ENCODE data around the gene CRYBA4. TPM values are rescaled to one million over a fixed set of nuclear protein-coding genes. Genes with fewer than 3 reads are reported as not detected.
A peak's percentile ranks its signal among the peaks of the same experiment; 100 is the strongest.

CRYBA4 gene
- total RNA-seq, 4 donors from 2014 or later = not detected

DNA sequence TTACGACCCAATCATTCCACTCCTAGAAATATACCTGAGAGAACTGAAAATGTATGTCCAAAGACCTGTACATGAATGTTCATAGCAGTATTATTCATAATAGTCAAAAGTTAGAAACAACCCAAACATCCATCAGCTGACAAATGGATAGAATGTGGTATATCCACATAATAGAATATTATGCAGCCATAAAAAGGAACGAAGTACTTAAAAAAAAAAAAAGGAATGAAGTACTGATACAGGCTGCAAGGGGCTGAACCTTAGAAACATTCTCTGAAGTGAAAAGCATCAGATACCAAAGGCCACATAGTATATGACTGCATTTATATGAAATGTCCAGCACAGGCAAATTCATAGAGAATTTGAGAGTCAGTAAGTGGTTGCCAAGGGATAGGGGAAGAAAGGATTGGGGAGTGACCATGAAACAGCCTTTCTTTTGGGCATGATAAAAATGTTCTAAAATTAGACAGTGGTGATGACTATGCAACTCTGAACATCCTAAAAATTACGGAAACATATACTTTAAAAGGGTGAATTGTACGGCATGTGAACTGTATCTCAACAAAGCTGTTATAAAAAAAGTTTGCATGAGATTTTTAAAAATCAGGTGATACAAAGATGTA, 33.7 kb upstream of the CRYBA4 start:
- H3K4me3 ChIP-seq = no peak overlapping the region
- H3K9me3 ChIP-seq = no peaks in the 10 kb centered on the region
- H3K27ac ChIP-seq (replicated peaks in 1 of 4) = no peak overlapping the region
- H3K4me1 ChIP-seq = peaks cover 33 to 38% (median 34%) of the 10 kb centered on the region in 4 donors
- no peaks in the 10 kb centered on the region for H3K36me3 ChIP-seq
- WGBS = 87% methylated on average over 4 of the region's 4 CpGs
- no peaks in the 10 kb centered on the region for H3K27me3 ChIP-seq
- DNase-seq (ENCODE audit: extremely low spot score) = no peak
- intact Hi-C loops (cut with DNase I) = loop anchor here (5.0 kb wide), 1 partner anchor 76 kb away; the partner anchor contains the start of gene TFIP11
- TF ChIP-seq EP300 (IDR thresholded peaks at IDR 0.05) (no peak), POLR2A (IDR thresholded peaks at IDR 0.05; ENCODE audit: low read depth) (no peak), POLR2AphosphoS5 (IDR thresholded peaks at IDR 0.05) (no peak)
- TF ChIP-seq, protein P1, sequence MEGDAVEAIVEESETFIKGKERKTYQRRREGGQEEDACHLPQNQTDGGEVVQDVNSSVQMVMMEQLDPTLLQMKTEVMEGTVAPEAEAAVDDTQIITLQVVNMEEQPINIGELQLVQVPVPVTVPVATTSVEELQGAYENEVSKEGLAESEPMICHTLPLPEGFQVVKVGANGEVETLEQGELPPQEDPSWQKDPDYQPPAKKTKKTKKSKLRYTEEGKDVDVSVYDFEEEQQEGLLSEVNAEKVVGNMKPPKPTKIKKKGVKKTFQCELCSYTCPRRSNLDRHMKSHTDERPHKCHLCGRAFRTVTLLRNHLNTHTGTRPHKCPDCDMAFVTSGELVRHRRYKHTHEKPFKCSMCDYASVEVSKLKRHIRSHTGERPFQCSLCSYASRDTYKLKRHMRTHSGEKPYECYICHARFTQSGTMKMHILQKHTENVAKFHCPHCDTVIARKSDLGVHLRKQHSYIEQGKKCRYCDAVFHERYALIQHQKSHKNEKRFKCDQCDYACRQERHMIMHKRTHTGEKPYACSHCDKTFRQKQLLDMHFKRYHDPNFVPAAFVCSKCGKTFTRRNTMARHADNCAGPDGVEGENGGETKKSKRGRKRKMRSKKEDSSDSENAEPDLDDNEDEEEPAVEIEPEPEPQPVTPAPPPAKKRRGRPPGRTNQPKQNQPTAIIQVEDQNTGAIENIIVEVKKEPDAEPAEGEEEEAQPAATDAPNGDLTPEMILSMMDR (IDR thresholded peaks at IDR 0.05) = no peak

DNA sequence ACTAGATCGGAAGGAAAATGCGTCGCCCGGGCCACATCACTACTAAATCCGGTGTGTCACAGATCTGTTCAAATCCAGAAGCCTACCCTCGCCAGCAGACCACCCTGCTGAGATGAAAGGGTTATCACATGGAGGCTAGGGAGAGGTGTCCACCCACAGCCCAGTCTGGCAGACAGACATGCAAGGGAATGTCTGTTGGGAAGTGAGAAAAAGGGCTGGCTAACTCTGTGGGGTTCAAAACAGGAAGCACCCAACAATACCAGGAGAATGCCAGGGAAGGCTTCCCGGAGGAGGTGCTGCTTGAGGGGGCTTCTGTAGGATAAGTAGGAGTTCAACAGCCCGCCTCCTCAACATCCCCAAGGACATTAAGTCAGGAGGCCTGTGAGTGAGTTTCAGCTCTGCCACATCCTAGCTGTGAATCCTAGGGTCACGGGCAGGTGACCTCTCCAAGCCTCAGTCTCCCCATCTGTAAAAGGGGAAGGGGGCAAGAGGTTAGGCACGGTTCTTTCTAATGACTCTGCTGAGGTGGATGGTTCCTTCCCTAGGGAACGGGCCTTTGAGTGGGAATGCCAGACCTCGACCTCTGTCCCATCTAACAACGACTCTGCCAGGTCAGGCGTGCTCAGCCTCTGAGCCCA, 32.9 kb upstream of the CRYBA4 start:
- peak overlapping the region; percentile 74 to 93 (median 80) for H3K4me3 ChIP-seq
- TF ChIP-seq EP300 (IDR thresholded peaks at IDR 0.05) (no peak), POLR2A (IDR thresholded peaks at IDR 0.05; ENCODE audit: low read depth) (no peak), POLR2AphosphoS5 (IDR thresholded peaks at IDR 0.05) (no peak)
- TF ChIP-seq, protein P1 (IDR thresholded peaks at IDR 0.05) = no peak
- no peaks in the 10 kb centered on the region for H3K27me3 ChIP-seq
- H3K27ac ChIP-seq (replicated peaks in 1 of 4) = peak overlapping the region; percentile 76 to 88 (median 80)
- no peaks in the 10 kb centered on the region for H3K36me3 ChIP-seq
- H3K9me3 ChIP-seq = no peaks in the 10 kb centered on the region
- DNase-seq (ENCODE audit: extremely low spot score) = no peak
- WGBS = 63% methylated on average over 12 of the region's 14 CpGs
- intact Hi-C loops (cut with DNase I) = loop anchor here (5.0 kb wide), 1 partner anchor 77 kb away; the partner anchor contains the start of gene TFIP11
- peaks cover 33 to 38% (median 34%) of the 10 kb centered on the region in 4 donors for H3K4me1 ChIP-seq

DNA sequence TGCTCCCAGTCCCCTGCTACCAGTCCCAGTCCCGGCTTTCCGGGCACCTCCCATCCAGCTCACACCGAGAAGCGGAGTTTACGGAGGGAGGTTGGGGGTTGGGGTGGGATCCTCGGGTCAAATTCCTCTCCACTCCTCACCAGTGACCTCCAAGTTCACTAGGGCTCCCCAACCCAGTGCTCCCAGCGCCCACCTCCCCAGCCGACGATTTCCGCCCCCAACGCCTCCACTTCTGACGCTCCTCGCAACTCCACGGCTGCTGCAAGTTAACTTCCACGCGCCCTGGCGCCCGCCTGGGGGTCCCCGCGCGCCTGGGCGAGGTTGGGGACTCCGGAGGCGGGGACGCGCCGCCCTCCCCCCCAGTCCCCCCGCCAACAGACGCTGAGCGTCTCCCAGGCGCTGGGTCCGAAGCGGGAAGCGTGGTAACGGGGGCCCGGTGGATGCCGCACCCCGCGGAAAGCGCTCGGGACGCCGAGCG, 32.4 kb upstream of the CRYBA4 start:
- Histone ChIP-seq H3K27me3 (no peaks in the 10 kb centered on the region), H3K4me1 (peaks cover 33 to 37% (median 34%) of the 10 kb centered on the region in 4 donors), H3K27ac (replicated peaks in 1 of 4) (peak overlapping the region; percentile 76 to 88 (median 80)), H3K4me3 (peak overlapping the region; percentile 74 to 93 (median 80)), H3K36me3 (no peaks in the 10 kb centered on the region), H3K9me3 (no peaks in the 10 kb centered on the region)
- under 1% methylated on average over 24 of the region's 44 CpGs for WGBS
- intact Hi-C loops (cut with DNase I) = loop anchor here (5.0 kb wide), 1 partner anchor 77 kb away; the partner anchor contains the start of gene TFIP11
- no peak for DNase-seq (ENCODE audit: extremely low spot score)
- TF ChIP-seq, protein P1 (IDR thresholded peaks at IDR 0.05) = no peak
- TF ChIP-seq EP300 (IDR thresholded peaks at IDR 0.05) (no peak), POLR2AphosphoS5 (IDR thresholded peaks at IDR 0.05) (no peak), POLR2A (IDR thresholded peaks at IDR 0.05; ENCODE audit: low read depth) (no peak)

DNA sequence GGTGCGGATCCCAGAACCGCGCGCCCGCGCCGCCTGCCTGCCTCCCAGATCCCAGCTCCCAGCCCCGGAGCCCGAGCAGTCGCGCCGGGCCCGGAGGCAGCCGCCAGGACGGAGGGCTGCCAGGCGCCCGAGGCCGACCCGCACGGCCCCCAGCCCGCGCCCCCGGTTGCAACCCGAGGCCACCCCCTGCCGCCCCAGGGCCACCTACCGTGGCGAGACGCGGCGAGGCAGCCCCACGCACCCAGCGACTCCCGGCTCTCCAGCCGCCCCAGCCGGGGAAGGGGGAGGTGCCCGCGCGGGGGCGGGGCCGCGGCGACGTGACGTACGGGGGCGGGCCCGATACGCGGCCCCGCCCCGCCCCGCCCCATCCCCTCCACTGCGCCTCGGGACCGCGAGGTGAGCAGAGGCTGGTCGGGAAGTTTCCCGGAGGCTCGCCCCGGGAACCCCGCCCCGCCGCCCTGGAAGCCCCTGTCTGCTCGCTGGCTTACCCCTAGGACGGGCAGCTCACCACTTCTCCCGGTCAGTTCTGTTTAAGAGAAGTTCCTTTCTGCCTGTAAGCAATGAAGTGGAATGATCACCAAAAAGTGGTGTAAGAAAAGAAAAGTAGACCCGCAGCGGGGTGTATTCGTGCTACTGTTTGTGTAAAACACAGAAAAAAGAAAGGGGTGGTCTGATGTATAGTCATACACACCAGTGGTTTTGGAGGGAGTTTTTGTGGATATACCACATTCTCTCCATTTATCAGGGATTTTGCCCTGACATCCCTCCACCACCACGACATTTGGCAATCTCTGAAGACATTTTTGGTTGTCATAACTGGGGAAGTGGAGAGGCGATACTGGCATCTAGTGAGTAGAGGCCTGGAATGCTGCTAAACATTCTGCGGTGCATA, 31.7 kb upstream of the CRYBA4 start, which contains the start of gene TPST2:
Gene TPST2 (minus strand): TSS at position 288 of the 892 bp plus-strand sequence. CDS start 48,502 bp downstream, outside the sequence.
- TF ChIP-seq POLR2AphosphoS5 (IDR thresholded peaks at IDR 0.05) = peak; percentile 73 to 86
- TF ChIP-seq, protein P1 (IDR thresholded peaks at IDR 0.05) = peak in 2 of 3 experiments; percentile 4 to 7
- no peak for TF ChIP-seq POLR2A (IDR thresholded peaks at IDR 0.05; ENCODE audit: low read depth)
- intact Hi-C loops (cut with DNase I) = loop anchor here (5.0 kb wide), 1 partner anchor 78 kb away; the partner anchor contains the start of gene TFIP11
- WGBS = 14% methylated on average over 9 of the region's 72 CpGs
- Histone ChIP-seq H3K27me3 (peaks cover 0 to 5% (median 0%) of the 10 kb centered on the region in 4 donors), H3K4me3 (peak within 1 kb of the TSS; percentile 74 to 93 (median 80)), H3K27ac (replicated peaks in 1 of 4) (peak within 1 kb of the TSS; percentile 76 to 88 (median 80)), H3K4me1 (peaks cover 28 to 32% (median 29%) of the 10 kb centered on the region in 4 donors), H3K36me3 (no peaks in the 10 kb centered on the region), H3K9me3 (no peaks in the 10 kb centered on the region)
- peak; percentile 94 for DNase-seq (ENCODE audit: extremely low spot score)
